ENCODE data around the gene ING2.

DNA sequence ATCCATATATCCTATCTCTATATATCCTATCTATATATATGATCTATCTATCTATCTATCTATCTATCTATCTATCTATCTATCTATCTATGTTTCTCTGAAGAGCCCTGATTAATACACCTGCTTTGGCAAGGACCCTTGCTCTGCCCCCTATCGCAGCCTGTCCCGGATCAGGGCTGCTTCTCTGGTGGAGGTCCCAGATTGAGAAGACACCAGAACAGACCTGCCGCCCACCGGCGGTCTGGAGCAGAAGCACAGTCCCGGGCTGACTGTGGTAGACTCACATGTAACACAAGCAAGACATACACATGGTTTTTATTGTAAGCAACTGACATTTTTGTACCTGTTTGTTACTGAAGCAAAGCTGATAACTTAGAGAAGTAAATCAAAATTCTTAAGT lies 52.8 kb downstream of the ING2 start:
- TF ChIP-seq, protein P1, sequence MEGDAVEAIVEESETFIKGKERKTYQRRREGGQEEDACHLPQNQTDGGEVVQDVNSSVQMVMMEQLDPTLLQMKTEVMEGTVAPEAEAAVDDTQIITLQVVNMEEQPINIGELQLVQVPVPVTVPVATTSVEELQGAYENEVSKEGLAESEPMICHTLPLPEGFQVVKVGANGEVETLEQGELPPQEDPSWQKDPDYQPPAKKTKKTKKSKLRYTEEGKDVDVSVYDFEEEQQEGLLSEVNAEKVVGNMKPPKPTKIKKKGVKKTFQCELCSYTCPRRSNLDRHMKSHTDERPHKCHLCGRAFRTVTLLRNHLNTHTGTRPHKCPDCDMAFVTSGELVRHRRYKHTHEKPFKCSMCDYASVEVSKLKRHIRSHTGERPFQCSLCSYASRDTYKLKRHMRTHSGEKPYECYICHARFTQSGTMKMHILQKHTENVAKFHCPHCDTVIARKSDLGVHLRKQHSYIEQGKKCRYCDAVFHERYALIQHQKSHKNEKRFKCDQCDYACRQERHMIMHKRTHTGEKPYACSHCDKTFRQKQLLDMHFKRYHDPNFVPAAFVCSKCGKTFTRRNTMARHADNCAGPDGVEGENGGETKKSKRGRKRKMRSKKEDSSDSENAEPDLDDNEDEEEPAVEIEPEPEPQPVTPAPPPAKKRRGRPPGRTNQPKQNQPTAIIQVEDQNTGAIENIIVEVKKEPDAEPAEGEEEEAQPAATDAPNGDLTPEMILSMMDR (IDR thresholded peaks at IDR 0.05; ENCODE audit: poor library complexity, severe bottlenecking) = no peak
- TF ChIP-seq RAD21 (conservative IDR thresholded peaks at IDR 0.05) (no peak), POLR2AphosphoS5 (IDR thresholded peaks at IDR 0.05) (no peak), SMC3 (conservative IDR thresholded peaks at IDR 0.05; ENCODE audit: poor library complexity) (no peak), EZH2 (IDR thresholded peaks at IDR 0.05; ENCODE audit: borderline replicate concordance, insufficient read depth, low read length, poor library complexity, severe bottlenecking) (no peak), MXI1 (conservative IDR thresholded peaks at IDR 0.05; ENCODE audit: poor library complexity, severe bottlenecking) (no peak), TAF1 (IDR thresholded peaks at IDR 0.05; ENCODE audit: low read depth) (no peak)
- TF ChIP-seq, protein P2, sequence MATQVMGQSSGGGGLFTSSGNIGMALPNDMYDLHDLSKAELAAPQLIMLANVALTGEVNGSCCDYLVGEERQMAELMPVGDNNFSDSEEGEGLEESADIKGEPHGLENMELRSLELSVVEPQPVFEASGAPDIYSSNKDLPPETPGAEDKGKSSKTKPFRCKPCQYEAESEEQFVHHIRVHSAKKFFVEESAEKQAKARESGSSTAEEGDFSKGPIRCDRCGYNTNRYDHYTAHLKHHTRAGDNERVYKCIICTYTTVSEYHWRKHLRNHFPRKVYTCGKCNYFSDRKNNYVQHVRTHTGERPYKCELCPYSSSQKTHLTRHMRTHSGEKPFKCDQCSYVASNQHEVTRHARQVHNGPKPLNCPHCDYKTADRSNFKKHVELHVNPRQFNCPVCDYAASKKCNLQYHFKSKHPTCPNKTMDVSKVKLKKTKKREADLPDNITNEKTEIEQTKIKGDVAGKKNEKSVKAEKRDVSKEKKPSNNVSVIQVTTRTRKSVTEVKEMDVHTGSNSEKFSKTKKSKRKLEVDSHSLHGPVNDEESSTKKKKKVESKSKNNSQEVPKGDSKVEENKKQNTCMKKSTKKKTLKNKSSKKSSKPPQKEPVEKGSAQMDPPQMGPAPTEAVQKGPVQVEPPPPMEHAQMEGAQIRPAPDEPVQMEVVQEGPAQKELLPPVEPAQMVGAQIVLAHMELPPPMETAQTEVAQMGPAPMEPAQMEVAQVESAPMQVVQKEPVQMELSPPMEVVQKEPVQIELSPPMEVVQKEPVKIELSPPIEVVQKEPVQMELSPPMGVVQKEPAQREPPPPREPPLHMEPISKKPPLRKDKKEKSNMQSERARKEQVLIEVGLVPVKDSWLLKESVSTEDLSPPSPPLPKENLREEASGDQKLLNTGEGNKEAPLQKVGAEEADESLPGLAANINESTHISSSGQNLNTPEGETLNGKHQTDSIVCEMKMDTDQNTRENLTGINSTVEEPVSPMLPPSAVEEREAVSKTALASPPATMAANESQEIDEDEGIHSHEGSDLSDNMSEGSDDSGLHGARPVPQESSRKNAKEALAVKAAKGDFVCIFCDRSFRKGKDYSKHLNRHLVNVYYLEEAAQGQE (IDR thresholded peaks at IDR 0.05; ENCODE audit: borderline replicate concordance) = no peak
